Chondrocyte (in vitro differentiated cells): ENCODE data around the gene KCNQ2. TPM values are rescaled to one million over a fixed set of nuclear protein-coding genes. Genes with fewer than 3 reads are reported as not detected.
A peak's percentile ranks its signal among the peaks of the same experiment; 100 is the strongest.
"Not testable (repeated sequence)": the region's sequence is repeated elsewhere in the genome, so short reads cannot be mapped to it uniquely, and the experiment has no call there.

Experiments
- DNase-seq: peaks from one replicate; pipeline ENCODE4 v3.0.0; 2021; ENCODE audit warnings: mixed read lengths, low spot score
- H3K27ac Mint-ChIP-seq: one replicate; pipeline ENCODE4 v1.8.0; 2021; ENCODE audit warnings: mild to moderate bottlenecking, moderate library complexity, mixed read lengths; ENCODE audit not compliant: unreplicated experiment
- H3K27me3 Mint-ChIP-seq: 2 replicates; pipeline ENCODE4 v1.8.0; 2021; ENCODE audit warnings: low read depth, mixed read lengths
- H3K36me3 Mint-ChIP-seq: 2 replicates; pipeline ENCODE4 v1.8.0; 2021; ENCODE audit warnings: low read depth, mixed read lengths
- H3K4me1 Mint-ChIP-seq: 2 replicates; pipeline ENCODE4 v1.8.0; 2021; ENCODE audit warnings: low read depth, mild to moderate bottlenecking, mixed read lengths
- H3K4me3 Mint-ChIP-seq: one replicate; pipeline ENCODE4 v1.8.0; 2021; ENCODE audit warnings: mild to moderate bottlenecking, moderate library complexity, mixed read lengths; ENCODE audit not compliant: unreplicated experiment
- H3K9me3 Mint-ChIP-seq: 2 replicates; pipeline ENCODE4 v1.8.0; 2021; ENCODE audit warnings: low read depth, mixed read lengths
- CTCF ChIP-seq: fragments of 200-600 bp; sonication (generic); IDR thresholded peaks from 2 replicates; pipeline ENCODE4 v1.5.0; 2021; ENCODE audit warnings: antibody characterized with exemption, mild to moderate bottlenecking, moderate library complexity
- total RNA-seq: library from RNA; stranded (reverse); gene quantifications from 3 replicates; pipeline ENCODE4 v1.2.1, GENCODE V29; 2021

KCNQ2 gene
- total RNA-seq, 1 donor from 2014 or later = not detected

GRCh38 chr20:63483834-63484233 lies 11.4 kb upstream of the KCNQ2 start:
- Mint-ChIP-seq H3K27me3 (peaks cover 20% of the 10 kb centered on the region), H3K36me3 (no peaks in the 10 kb centered on the region), H3K9me3 (peaks cover 3% of the 10 kb centered on the region), H3K27ac (no peak overlapping the region), H3K4me1 (peaks cover 6% of the 10 kb centered on the region), H3K4me3 (no peak overlapping the region)
- peak; percentile 39 for TF ChIP-seq CTCF
- DNase-seq = no peak

- Mint-ChIP-seq H3K27me3 (peaks cover 26% of the 10 kb centered on the region), H3K9me3 (peaks cover 3% of the 10 kb centered on the region), H3K27ac (no peak overlapping the region), H3K36me3 (no peaks in the 10 kb centered on the region), H3K4me1 (peaks cover 6% of the 10 kb centered on the region), H3K4me3 (no peak overlapping the region)
- TF ChIP-seq CTCF = no peak
- no peak for DNase-seq
Measured at GRCh38 chr20:63482021-63482587, 9.6 kb upstream of the KCNQ2 start.

- Mint-ChIP-seq H3K9me3 (peaks cover 3% of the 10 kb centered on the region), H3K27ac (no peak overlapping the region), H3K4me1 (peaks cover 6% of the 10 kb centered on the region), H3K36me3 (no peaks in the 10 kb centered on the region), H3K27me3 (peaks cover 29% of the 10 kb centered on the region), H3K4me3 (no peak overlapping the region)
- no peak for DNase-seq
- TF ChIP-seq CTCF = no peak
Measured at GRCh38 chr20:63481503-63481902, 9.0 kb upstream of the KCNQ2 start.

- H3K36me3 Mint-ChIP-seq, H3K4me1 Mint-ChIP-seq, H3K9me3 Mint-ChIP-seq, DNase-seq, H3K27ac Mint-ChIP-seq, H3K4me3 Mint-ChIP-seq: not testable (repeated sequence)
- peaks cover 35% of the 10 kb centered on the region for H3K27me3 Mint-ChIP-seq
Measured at GRCh38 chr20:63479695-63480419, 7.4 kb upstream of the KCNQ2 start.

- H3K27me3 Mint-ChIP-seq = peaks cover 42% of the 10 kb centered on the region
- H3K4me1 Mint-ChIP-seq = peaks cover 6% of the 10 kb centered on the region
- H3K9me3 Mint-ChIP-seq = no peaks in the 10 kb centered on the region
- no peak overlapping the region for H3K4me3 Mint-ChIP-seq
- no peak overlapping the region for H3K27ac Mint-ChIP-seq
- no peaks in the 10 kb centered on the region for H3K36me3 Mint-ChIP-seq
- no peak for TF ChIP-seq CTCF
- no peak for DNase-seq
Measured at GRCh38 chr20:63478346-63479302, 6.2 kb upstream of the KCNQ2 start.
